ENCODE data around the gene DNAJC24.
"Not testable (repeated sequence)": the region's sequence is repeated elsewhere in the genome, so short reads cannot be mapped to it uniquely, and the experiment has no call there.

DNAJC24 gene, protein sequence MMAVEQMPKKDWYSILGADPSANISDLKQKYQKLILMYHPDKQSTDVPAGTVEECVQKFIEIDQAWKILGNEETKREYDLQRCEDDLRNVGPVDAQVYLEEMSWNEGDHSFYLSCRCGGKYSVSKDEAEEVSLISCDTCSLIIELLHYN

GRCh38 chr11:31369348-31370329 is at the start of gene DNAJC24, which contains the start of gene DCDC1:
Gene DNAJC24 (plus strand): TSS chr11:31369860. CDS start chr11:31370749, 889 bp downstream.
Gene DCDC1 (minus strand): TSS chr11:31369739. CDS start chr11:31328280, 41,459 bp downstream.
- peak; percentile 24 to 93 (median 84) for DNase-seq

GRCh38 chr11:31321494-31321893 is 48.2 kb upstream of the DNAJC24 start:
- not testable (repeated sequence) for DNase-seq

GRCh38 chr11:31323145-31323544 is 46.5 kb upstream of the DNAJC24 start:
- no peak for DNase-seq

DNA sequence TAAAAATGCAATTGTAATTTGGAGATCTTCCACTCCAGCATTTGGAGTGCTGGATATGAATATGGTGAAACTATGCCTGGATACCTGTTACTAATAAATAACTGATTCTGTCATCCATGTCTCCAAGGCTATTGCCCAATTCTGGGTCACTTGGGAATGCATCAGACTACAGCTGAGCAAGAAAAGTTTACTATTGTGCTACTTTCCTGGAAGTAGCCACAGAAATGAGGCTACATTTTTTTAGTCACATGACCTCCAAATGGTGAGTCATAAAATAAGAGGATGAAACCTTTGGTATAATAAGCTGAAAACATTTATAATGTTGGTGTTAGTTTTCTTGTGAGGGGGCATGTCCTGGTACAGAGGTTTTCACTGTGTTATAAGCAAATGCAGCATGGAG is 44.5 kb upstream of the DNAJC24 start:
- no peak for DNase-seq

GRCh38 chr11:31326470-31327148 is 43.1 kb upstream of the DNAJC24 start:
- no peak for DNase-seq

GRCh38 chr11:31327417-31327816 is 42.2 kb upstream of the DNAJC24 start:
- DNase-seq, result no peak

- no peak for DNase-seq
Measured at GRCh38 chr11:31328697-31329096, 41.0 kb upstream of the DNAJC24 start.

DNA sequence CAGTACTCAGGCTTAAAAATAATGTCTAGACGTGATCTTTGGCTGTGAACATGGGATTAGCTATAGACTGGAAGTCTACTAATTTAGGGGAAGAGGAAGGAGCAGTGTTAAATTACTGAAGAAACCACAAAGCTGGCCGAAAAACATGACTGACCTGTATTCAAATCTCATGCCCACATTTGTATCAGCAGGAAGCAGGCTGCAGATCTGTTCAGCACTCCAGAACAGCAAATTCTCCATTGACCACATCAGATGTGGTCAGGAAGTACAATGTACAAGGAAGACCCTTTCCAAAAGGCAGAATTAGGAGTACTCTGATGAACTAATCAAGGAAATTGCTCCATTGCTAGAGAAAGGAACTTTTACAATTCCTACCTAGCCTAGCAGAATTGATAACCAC is 31.9 kb upstream of the DNAJC24 start:
- DNase-seq, result no peak

- no peak for DNase-seq
Measured at GRCh38 chr11:31340903-31341572, 28.6 kb upstream of the DNAJC24 start.

- DNase-seq, result no peak
Measured at GRCh38 chr11:31351168-31351567, 18.5 kb upstream of the DNAJC24 start.

DNA sequence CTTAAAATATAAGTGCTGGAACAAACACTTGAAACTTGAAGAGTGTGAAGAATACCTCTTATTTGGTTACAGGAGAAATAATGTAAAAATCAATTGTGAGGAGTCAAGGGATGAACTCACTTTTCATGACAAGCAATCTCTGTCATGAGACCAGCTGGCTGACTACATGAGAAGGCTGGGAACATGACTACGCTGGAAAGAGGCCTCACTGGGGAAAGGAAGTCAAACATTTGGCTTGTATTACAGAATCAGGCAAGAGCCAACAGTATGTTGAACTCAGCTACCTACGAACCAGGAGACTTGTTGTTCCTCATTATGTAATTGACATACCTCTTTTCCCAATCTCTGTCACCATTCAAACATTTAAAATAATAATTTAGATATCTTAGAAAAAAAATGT is 14.5 kb upstream of the DNAJC24 start:
- no peak for DNase-seq

DNA sequence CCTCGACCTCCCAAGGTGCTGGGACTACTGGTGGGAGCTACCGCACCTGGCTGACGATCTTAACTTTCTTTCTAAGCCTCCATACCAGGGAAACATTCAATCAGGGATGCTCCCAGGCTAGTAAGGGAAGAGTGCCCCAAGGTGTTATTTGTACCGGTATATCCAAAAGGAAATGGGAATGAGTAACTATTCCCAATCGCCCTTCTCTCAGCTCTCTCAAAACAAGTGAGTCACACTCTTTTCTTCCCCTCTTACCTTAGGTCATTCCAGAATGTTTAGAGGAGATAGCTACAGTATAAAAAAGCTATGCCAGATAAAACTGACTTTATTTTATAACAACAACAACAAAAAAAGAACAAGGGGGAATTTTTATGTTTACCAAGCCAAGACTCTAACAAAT is 13.8 kb upstream of the DNAJC24 start:
- DNase-seq, result no peak

- DNase-seq, result no peak
Measured at GRCh38 chr11:31361743-31362142, 7.9 kb upstream of the DNAJC24 start.

- no peak for DNase-seq
Measured at GRCh38 chr11:31366795-31367194, 2.9 kb upstream of the DNAJC24 start.

DNA sequence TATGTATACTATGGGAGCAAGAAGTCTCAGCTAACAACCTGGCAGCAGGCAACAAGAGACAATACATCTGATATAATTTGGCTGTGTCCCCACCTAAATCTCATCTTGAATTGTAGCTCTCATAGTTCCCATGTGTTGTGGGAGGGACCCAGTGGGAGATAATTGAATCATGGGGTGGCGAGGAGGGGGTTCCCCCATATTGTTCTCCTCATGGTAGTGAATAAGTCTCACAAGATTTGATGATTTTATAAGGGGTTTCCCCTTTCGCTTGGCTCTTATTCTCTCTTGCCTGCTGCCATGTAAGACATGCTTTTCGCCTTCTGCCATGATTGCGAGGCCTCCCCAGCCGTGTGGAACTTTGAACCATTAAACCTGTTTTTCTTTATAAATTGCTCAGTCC is 6.2 kb downstream of the DNAJC24 start:
- DNase-seq, result no peak

DNA sequence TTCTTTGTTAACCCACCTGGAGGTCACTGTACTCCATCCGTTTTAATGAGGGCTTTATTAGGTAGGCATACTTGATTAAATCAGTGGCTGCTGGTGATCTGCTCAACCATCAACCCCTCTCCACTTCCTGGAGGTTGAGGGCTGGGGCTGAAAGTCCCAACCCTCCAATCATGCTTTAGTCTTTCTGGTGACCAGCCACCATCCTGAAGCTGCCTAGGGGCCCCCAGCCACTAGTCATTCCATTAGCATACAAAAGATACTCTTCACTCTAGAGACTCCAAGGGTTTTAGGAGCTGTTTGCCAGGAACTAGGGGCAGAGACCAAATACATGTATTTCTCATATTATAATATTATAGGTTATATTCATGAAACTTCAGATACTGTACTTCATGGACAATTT is 13.5 kb downstream of the DNAJC24 start:
- no peak for DNase-seq

DNA sequence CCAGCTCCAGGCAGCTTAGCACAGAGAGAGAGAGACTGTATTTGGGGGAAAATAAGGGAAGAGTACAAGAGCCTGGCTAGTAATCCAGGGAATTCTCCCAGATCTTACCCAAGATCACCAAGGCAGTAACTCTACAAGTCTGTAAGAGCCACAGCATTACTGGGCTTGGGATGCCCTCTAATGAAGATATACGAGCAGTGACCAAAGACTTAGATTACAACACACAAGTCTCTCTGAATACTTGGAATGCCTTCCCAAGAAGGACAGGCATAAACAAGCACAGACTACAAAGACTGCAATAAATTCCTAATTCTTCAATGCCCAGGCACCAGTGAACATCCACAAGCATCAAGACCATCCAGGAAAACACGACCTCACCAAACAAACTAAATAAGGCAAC is 17.7 kb downstream of the DNAJC24 start:
- DNase-seq, result no peak

GRCh38 chr11:31397239-31397834 is 27.7 kb downstream of the DNAJC24 start:
- DNase-seq, result no peak

- no peak for DNase-seq
Measured at GRCh38 chr11:31404614-31405013, 35.0 kb downstream of the DNAJC24 start.

- DNase-seq, result no peak
Measured at GRCh38 chr11:31408201-31408600, 38.5 kb downstream of the DNAJC24 start.

DNA sequence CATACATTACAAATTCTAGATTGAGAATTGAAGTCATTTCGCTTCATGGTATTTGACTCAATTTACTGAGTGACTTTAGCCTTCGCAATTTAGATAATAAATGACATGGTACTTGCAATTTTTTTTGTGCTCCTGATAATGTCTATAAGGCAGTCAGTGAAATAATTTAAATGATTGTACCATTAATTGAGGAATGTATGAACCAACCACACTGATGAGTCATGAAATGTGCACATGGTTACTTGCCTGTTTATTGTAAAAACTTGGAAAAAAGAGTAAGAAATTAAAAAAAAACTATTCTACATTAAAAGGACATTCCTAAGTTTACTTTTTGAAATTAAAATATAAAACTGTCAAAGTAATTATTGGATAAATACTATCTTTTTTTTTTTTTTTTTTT is 43.3 kb downstream of the DNAJC24 start:
- no peak for DNase-seq

All from amygdala (tissue), 56 donors.